ENCODE measurements around the gene RYR1. TPM values are rescaled to one million over a fixed set of nuclear protein-coding genes. Genes with fewer than 3 reads are reported as not detected.

RYR1 gene
- polyA plus RNA-seq, 3 donors: 0.76 to 2.1 (median 2.1) TPM

DNA sequence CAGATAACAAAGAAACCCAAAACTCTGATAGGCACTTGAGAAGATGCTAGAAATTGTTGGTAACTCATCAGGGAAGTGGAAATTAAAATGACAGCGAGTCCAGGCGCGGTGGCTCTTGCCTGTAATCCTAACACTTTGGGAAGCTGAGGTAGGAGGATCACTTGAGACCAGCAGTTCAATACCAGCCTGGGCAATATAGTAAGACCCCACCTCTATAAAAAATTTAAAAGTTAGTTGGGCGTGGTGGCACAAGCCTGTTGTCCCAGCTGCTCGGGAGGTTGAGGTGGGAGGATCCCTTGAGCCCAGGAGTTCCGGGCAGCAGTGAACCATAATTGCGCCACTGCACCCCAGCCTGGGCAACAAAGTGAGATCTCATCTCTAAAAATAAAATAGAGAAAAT lies 2.6 kb upstream of the RYR1 start:
- peaks cover 30% of the 10 kb centered on the region for H3K4me1 Mint-ChIP-seq
- no CpG with 5 or more reads among the region's 7 CpGs for WGBS (ENCODE audit: insufficient coverage)
- H3K4me3 Mint-ChIP-seq: no peak overlapping the region
- peaks cover 0 to 13% of the 10 kb centered on the region in 2 donors for H3K27me3 ChIP-seq (ENCODE audit: control insufficient read depth in 2 of 2, insufficient read depth in 2 of 2, low read length in 2 of 2)
- peaks cover 21 to 25% of the 10 kb centered on the region in 2 donors for H3K4me1 ChIP-seq (ENCODE audit: control insufficient read depth in 1 of 2, insufficient read depth in 2 of 2, low read length in 2 of 2)
- H3K27ac Mint-ChIP-seq: no peak overlapping the region
- no peak for DNase-seq
- H3K36me3 Mint-ChIP-seq: no peaks in the 10 kb centered on the region
- H3K79me2 ChIP-seq (ENCODE audit: insufficient read depth, low read length): peaks cover under 1% of the 10 kb centered on the region
- H3K9me3 Mint-ChIP-seq: peaks cover 0 to 1% (median 0%) of the 10 kb centered on the region in 7 donors
- intact Hi-C loops (cut with micrococcal nuclease): no loop called here
- H3K4me2 ChIP-seq (replicated peaks; ENCODE audit: extremely low read depth, low read length, poor library complexity, severe bottlenecking): no peak overlapping the region
- TF ChIP-seq, protein P1, sequence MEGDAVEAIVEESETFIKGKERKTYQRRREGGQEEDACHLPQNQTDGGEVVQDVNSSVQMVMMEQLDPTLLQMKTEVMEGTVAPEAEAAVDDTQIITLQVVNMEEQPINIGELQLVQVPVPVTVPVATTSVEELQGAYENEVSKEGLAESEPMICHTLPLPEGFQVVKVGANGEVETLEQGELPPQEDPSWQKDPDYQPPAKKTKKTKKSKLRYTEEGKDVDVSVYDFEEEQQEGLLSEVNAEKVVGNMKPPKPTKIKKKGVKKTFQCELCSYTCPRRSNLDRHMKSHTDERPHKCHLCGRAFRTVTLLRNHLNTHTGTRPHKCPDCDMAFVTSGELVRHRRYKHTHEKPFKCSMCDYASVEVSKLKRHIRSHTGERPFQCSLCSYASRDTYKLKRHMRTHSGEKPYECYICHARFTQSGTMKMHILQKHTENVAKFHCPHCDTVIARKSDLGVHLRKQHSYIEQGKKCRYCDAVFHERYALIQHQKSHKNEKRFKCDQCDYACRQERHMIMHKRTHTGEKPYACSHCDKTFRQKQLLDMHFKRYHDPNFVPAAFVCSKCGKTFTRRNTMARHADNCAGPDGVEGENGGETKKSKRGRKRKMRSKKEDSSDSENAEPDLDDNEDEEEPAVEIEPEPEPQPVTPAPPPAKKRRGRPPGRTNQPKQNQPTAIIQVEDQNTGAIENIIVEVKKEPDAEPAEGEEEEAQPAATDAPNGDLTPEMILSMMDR (IDR thresholded peaks at IDR 0.05): no peak
- H3K9ac ChIP-seq (ENCODE audit: insufficient read depth, low read length, poor library complexity, severe bottlenecking): no peak overlapping the region
- no peak overlapping the region for H2AFZ ChIP-seq (ENCODE audit: insufficient read depth, low read depth, low read length, poor library complexity, severe bottlenecking)
- H3K4me3 ChIP-seq (replicated peaks in 1 of 3; ENCODE audit: low read depth in 2 of 3, low read length in 3 of 3): no peak overlapping the region
- H3K9me3 ChIP-seq (replicated peaks in 1 of 2; ENCODE audit: control insufficient read depth in 1 of 2, insufficient read depth in 1 of 2, low read length in 2 of 2): no peaks in the 10 kb centered on the region
- no peaks in the 10 kb centered on the region for H4K20me1 ChIP-seq (ENCODE audit: insufficient read depth, low read length)
- peaks cover 8 to 13% (median 10%) of the 10 kb centered on the region in 3 donors for H3K27me3 Mint-ChIP-seq (ENCODE audit: low read depth in 3 of 3)
- no peaks in the 10 kb centered on the region for H3K36me3 ChIP-seq (replicated peaks in 1 of 2; ENCODE audit: control insufficient read depth in 1 of 2, insufficient read depth in 2 of 2, low read length in 2 of 2)
- H3K27ac ChIP-seq (ENCODE audit: low read depth in 1 of 2, low read length in 2 of 2): no peak overlapping the region

DNA sequence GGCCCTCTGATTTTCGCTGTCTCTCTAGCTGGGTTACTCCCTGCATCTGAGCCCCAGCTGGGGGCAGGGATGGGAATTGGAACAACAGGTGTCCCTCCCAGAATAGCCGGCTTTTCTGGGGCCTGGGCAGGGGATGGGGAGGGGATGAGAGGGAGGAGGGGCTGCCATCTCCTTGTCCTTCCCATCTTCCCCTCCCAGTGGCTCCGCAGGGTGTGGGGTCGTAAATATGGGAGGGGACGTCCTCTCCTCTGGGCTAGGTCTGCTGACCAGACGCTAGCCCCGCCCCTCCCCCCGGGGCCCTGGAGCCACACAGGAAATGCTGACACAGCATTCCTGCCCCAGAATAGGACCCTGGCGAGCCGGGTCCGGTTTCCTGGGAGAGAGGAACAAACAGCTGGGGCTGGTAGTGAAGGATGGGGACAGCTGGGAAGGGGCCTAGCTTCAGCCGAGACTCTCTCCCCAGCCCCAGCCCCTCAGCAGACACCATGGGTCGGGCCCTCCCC lies 1.1 kb downstream of the RYR1 start:
- Mint-ChIP-seq H3K27me3 (ENCODE audit: low read depth in 3 of 3) (peaks cover 8 to 12% (median 11%) of the 10 kb centered on the region in 3 donors), H3K36me3 (no peaks in the 10 kb centered on the region), H3K27ac (no peak overlapping the region), H3K4me1 (peaks cover 20% of the 10 kb centered on the region), H3K4me3 (peak overlapping the region in 1 of 2 donors; percentile 61), H3K9me3 (peaks cover 0 to 1% (median 0%) of the 10 kb centered on the region in 7 donors)
- H3K27me3 ChIP-seq (ENCODE audit: control insufficient read depth in 2 of 2, insufficient read depth in 2 of 2, low read length in 2 of 2): peaks cover 0 to 13% of the 10 kb centered on the region in 2 donors
- DNase-seq: no peak
- no peak overlapping the region for H3K4me3 ChIP-seq (replicated peaks in 1 of 3; ENCODE audit: low read depth in 2 of 3, low read length in 3 of 3)
- no peaks in the 10 kb centered on the region for H4K20me1 ChIP-seq (ENCODE audit: insufficient read depth, low read length)
- H3K79me2 ChIP-seq (ENCODE audit: insufficient read depth, low read length): no peaks in the 10 kb centered on the region
- TF ChIP-seq, protein P1 (IDR thresholded peaks at IDR 0.05): no peak
- WGBS (ENCODE audit: insufficient coverage): 60% methylated on average over 1 of the region's 13 CpGs
- no peaks in the 10 kb centered on the region for H3K36me3 ChIP-seq (replicated peaks in 1 of 2; ENCODE audit: control insufficient read depth in 1 of 2, insufficient read depth in 2 of 2, low read length in 2 of 2)
- peaks cover 14 to 15% of the 10 kb centered on the region in 2 donors for H3K4me1 ChIP-seq (ENCODE audit: control insufficient read depth in 1 of 2, insufficient read depth in 2 of 2, low read length in 2 of 2)
- no peaks in the 10 kb centered on the region for H3K9me3 ChIP-seq (replicated peaks in 1 of 2; ENCODE audit: control insufficient read depth in 1 of 2, insufficient read depth in 1 of 2, low read length in 2 of 2)
- H3K27ac ChIP-seq (ENCODE audit: low read depth in 1 of 2, low read length in 2 of 2): no peak overlapping the region
- intact Hi-C loops (cut with micrococcal nuclease): no loop called here
- no peak overlapping the region for H2AFZ ChIP-seq (ENCODE audit: insufficient read depth, low read depth, low read length, poor library complexity, severe bottlenecking)
- no peak overlapping the region for H3K9ac ChIP-seq (ENCODE audit: insufficient read depth, low read length, poor library complexity, severe bottlenecking)
- H3K4me2 ChIP-seq (replicated peaks; ENCODE audit: extremely low read depth, low read length, poor library complexity, severe bottlenecking): no peak overlapping the region
